Transverse colon (tissue), 4 donors: ENCODE data around the gene OLFML3. TPM values are rescaled to one million over a fixed set of nuclear protein-coding genes. Genes with fewer than 3 reads are reported as not detected.

ENCODE experiments used
- DNase-seq: peaks from one replicate; pipeline ENCODE4 v3.0.0-alpha.2; 2019
- H3K27ac ChIP-seq, 4 donors: fragments of 200-600 bp; sonication (generic); 2 replicates each; pipeline ENCODE4 v1.5.1; 2016 to 2018; ENCODE audit warnings: inconsistent platforms in 4 of 4
- H3K27me3 ChIP-seq: fragments of 200-600 bp; sonication (generic); 2 replicates; pipeline ENCODE4 v1.5.1; 2017; ENCODE audit warnings: inconsistent platforms
- H3K36me3 ChIP-seq, 4 donors: fragments of 200-600 bp; sonication (generic); 2 replicates each; pipeline ENCODE4 v1.5.1; 2017 to 2019; ENCODE audit warnings: inconsistent platforms in 4 of 4
- H3K4me1 ChIP-seq, 4 donors: fragments of 200-600 bp; sonication (generic); 2 replicates each; pipeline ENCODE4 v1.5.1; 2017 to 2020; ENCODE audit warnings: inconsistent platforms in 4 of 4
- H3K4me3 ChIP-seq, 4 donors: fragments of 200-600 bp; sonication (generic); 1 replicate in 1 of 4; 2 replicates in 3 of 4; pipeline versions ENCODE4 v1.5.1 to v1.6.1; 2017 to 2019; ENCODE audit warnings: inconsistent platforms in 4 of 4
- H3K9me3 ChIP-seq, 2 donors: fragments of 200-600 bp; sonication (generic); 2 replicates each; pipeline ENCODE4 v1.5.1; 2017 to 2019; ENCODE audit warnings: inconsistent platforms in 2 of 2
- EP300 ChIP-seq: sonication (generic); formaldehyde crosslinking; IDR thresholded peaks from one replicate; pipeline ENCODE4 v1.6.1; 2017; ENCODE audit warnings: antibody characterized with exemption, low read depth
- POLR2A ChIP-seq: fragments of 450-650 bp; IDR thresholded peaks from one replicate; pipeline ENCODE4 v1.6.1; 2016; ENCODE audit warnings: antibody characterized with exemption, mild to moderate bottlenecking, moderate library complexity
- POLR2AphosphoS5 ChIP-seq, 3 donors: sonication (generic); formaldehyde crosslinking; IDR thresholded peaks; one replicate each; pipeline ENCODE4 v1.6.1; 2016; ENCODE audit warnings: antibody characterized with exemption in 3 of 3
- WGBS, 2 donors: methylation state at CpG; one replicate each; pipeline ENCODE4 v1.1.5; 2018; ENCODE audit warnings: low coverage in 1 of 2; 5-methylcytosine and 5-hydroxymethylcytosine counted together
- in situ Hi-C, 4 donors: fragments of 200-750 bp; cut with MboI; loops; one replicate each; pipeline versions ENCODE4 v1.15.0 to v1.15.1; 2017; ENCODE audit warnings: low sequenced_read_pairs in 3 of 4, low pct_ligation_motif_present in 1 of 4, low pct_unique_long_range_greater_than_20kb in 1 of 4
- intact Hi-C: fragments of 100-400 bp; cut with DNase I; formaldehyde crosslinking; loops from one replicate; pipeline ENCODE4 v1.15.1; 2023; ENCODE audit warnings: low total_unique reads
- total RNA-seq, 4 donors: library from RNA; depleted of rRNA; stranded (reverse); fragments of >200 nt; gene quantifications; one replicate each; pipeline ENCODE4 v1.1.0, GENCODE V29; 2016
- TF ChIP-seq, protein P1 (sequence below), 5 experiments: fragments of 200-600 bp in 3 of 5; fragments of 450-650 bp in 2 of 5; sonication (generic) in 3 of 5; IDR thresholded peaks; 1 replicate in 2 of 5; 2 replicates in 3 of 5; pipeline ENCODE4 v1.5.1; 2016 to 2017; ENCODE audit warnings: antibody characterized with exemption in 5 of 5, inconsistent platforms in 3 of 5, mild to moderate bottlenecking in 2 of 5, moderate library complexity in 1 of 5

The OLFML3 gene
- total RNA-seq, 4 donors from 2014 or later: 15.7 to 29.2 (median 24.3) TPM

DNA sequence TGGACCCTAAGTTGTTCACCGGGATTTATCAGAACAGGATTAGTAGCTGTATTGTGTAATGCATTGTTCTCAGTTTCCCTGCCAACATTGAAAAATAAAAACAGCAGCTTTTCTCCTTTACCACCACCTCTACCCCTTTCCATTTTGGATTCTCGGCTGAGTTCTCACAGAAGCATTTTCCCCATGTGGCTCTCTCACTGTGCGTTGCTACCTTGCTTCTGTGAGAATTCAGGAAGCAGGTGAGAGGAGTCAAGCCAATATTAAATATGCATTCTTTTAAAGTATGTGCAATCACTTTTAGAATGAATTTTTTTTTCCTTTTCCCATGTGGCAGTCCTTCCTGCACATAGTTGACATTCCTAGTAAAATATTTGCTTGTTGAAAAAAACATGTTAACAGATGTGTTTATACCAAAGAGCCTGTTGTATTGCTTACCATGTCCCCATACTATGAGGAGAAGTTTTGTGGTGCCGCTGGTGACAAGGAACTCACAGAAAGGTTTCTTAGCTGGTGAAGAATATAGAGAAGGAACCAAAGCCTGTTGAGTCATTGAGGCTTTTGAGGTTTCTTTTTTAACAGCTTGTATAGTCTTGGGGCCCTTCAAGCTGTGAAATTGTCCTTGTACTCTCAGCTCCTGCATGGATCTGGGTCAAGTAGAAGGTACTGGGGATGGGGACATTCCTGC is 3.9 kb upstream of the OLFML3 start:
- DNase-seq: no peak
- TF ChIP-seq, protein P1, sequence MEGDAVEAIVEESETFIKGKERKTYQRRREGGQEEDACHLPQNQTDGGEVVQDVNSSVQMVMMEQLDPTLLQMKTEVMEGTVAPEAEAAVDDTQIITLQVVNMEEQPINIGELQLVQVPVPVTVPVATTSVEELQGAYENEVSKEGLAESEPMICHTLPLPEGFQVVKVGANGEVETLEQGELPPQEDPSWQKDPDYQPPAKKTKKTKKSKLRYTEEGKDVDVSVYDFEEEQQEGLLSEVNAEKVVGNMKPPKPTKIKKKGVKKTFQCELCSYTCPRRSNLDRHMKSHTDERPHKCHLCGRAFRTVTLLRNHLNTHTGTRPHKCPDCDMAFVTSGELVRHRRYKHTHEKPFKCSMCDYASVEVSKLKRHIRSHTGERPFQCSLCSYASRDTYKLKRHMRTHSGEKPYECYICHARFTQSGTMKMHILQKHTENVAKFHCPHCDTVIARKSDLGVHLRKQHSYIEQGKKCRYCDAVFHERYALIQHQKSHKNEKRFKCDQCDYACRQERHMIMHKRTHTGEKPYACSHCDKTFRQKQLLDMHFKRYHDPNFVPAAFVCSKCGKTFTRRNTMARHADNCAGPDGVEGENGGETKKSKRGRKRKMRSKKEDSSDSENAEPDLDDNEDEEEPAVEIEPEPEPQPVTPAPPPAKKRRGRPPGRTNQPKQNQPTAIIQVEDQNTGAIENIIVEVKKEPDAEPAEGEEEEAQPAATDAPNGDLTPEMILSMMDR (IDR thresholded peaks at IDR 0.05): no peak
- TF ChIP-seq POLR2AphosphoS5 (IDR thresholded peaks at IDR 0.05) (no peak), EP300 (no peak), POLR2A (no peak)
- intact Hi-C loops: no loop called here
- H3K9me3 ChIP-seq: no peaks in the 10 kb centered on the region
- 72 to 93% methylated on average over 2 to 4 of the region's 4 CpGs for WGBS, 2 donors
- H3K27ac ChIP-seq: no peak overlapping the region
- no peaks in the 10 kb centered on the region for H3K27me3 ChIP-seq
- in situ Hi-C loops: loop anchor here in 3 of 4 donors (5.0 to 10.0 kb wide), 2 partner anchors 302 to 309 kb away; no protein-coding TSS in a partner anchor
- H3K4me3 ChIP-seq: no peak overlapping the region
- H3K36me3 ChIP-seq: peaks cover 0 to 33% (median 15%) of the 10 kb centered on the region in 4 donors
- peaks cover 3 to 43% (median 14%) of the 10 kb centered on the region in 4 donors for H3K4me1 ChIP-seq

DNA sequence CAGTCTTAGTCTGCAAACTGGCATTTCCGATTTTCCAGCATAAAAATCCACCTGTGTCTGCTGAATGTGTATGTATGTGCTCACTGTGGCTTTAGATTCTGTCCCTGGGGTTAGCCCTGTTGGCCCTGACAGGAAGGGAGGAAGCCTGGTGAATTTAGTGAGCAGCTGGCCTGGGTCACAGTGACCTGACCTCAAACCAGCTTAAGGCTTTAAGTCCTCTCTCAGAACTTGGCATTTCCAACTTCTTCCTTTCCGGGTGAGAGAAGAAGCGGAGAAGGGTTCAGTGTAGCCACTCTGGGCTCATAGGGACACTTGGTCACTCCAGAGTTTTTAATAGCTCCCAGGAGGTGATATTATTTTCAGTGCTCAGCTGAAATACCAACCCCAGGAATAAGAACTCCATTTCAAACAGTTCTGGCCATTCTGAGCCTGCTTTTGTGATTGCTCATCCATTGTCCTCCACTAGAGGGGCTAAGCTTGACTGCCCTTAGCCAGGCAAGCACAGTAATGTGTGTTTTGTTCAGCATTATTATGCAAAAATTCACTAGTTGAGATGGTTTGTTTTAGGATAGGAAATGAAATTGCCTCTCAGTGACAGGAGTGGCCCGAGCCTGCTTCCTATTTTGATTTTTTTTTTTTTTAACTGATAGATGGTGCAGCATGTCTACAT is 2.5 kb upstream of the OLFML3 start:
- TF ChIP-seq, protein P1 (IDR thresholded peaks at IDR 0.05): peak in 3 of 5 experiments; percentile 19 to 32 (median 20)
- no peak for TF ChIP-seq EP300
- in situ Hi-C loops: loop anchor here in 3 of 4 donors (5.0 to 10.0 kb wide), 2 partner anchors 301 to 308 kb away; no protein-coding TSS in a partner anchor
- H3K27me3 ChIP-seq: no peaks in the 10 kb centered on the region

DNA sequence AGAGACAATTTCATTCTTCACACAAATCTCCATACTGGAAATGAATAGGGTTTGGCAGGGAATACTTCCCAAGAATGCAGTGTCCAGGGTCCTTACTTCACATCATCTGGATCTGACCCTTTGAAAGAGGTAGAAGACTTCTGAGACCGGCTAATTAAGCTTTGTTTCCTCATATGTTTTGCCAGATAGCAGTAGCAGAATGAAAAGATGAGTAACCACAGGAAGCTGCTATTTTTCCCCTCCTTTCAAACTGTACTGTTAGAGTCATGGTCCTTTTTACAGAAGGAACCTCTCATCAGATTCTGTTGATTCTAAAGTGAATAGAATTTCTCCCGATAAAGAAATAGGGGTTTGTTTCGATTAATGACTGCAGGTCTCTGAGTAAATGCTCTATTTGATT is 1.4 kb upstream of the OLFML3 start:
- 63 to 81% methylated on average over 3 of the region's 3 CpGs for WGBS, 2 donors

More for the DNA sequence above, 2.5 kb upstream of the OLFML3 start:
- H3K9me3 ChIP-seq: no peaks in the 10 kb centered on the region
- intact Hi-C loops: no loop called here
- peaks cover 0 to 28% (median 10%) of the 10 kb centered on the region in 4 donors for H3K36me3 ChIP-seq
- H3K4me3 ChIP-seq: no peak overlapping the region
- 51 to 69% methylated on average over 2 to 4 of the region's 4 CpGs for WGBS, 2 donors
- DNase-seq: no peak
- H3K4me1 ChIP-seq: peaks cover 3 to 56% (median 18%) of the 10 kb centered on the region in 4 donors
- peak overlapping the region in 2 of 4 donors; percentile 1 to 44 for H3K27ac ChIP-seq

More for the DNA sequence above, 1.4 kb upstream of the OLFML3 start:
- TF ChIP-seq POLR2A (no peak), POLR2AphosphoS5 (IDR thresholded peaks at IDR 0.05) (no peak), EP300 (no peak)
- TF ChIP-seq, protein P1 (IDR thresholded peaks at IDR 0.05): no peak
- intact Hi-C loops (no loop called here), in situ Hi-C loops (loop anchor here in 3 of 4 donors (5.0 to 10.0 kb wide), 2 partner anchors 299 to 307 kb away; no protein-coding TSS in a partner anchor)
- no peak for DNase-seq
- Histone ChIP-seq H3K36me3 (peaks cover 0 to 16% (median 4%) of the 10 kb centered on the region in 4 donors), H3K4me1 (peaks cover 4 to 66% (median 27%) of the 10 kb centered on the region in 4 donors), H3K9me3 (no peaks in the 10 kb centered on the region), H3K4me3 (no peak overlapping the region), H3K27ac (peak overlapping the region; percentile 81 to 89 (median 84)), H3K27me3 (no peaks in the 10 kb centered on the region)
